Activated T-cell treated with anti-CD3 and anti-CD28 coated beads, Interleukin-2, amount 50 U/mL, for 4 hours (primary cell): ENCODE measurements around the gene TRDN. TPM values are rescaled to one million over a fixed set of nuclear protein-coding genes. Genes with fewer than 3 reads are reported as not detected.

Experiments
- ATAC-seq, 2 donors: fragments of 200-7000 bp; cut with Tn5 transposase; one replicate each; pipeline ENCODE4 v1.10.0; 2021
- DNase-seq: peaks from one replicate; pipeline ENCODE4 v3.0.0-alpha.2; 2020
- H3K27me3 Mint-ChIP-seq: one replicate; pipeline ENCODE4 v1.8.0; 2021; ENCODE audit warnings: low read depth, mixed read lengths
- H3K36me3 Mint-ChIP-seq: one replicate; pipeline ENCODE4 v1.8.0; 2022; ENCODE audit warnings: mixed read lengths; ENCODE audit not compliant: insufficient read depth
- H3K4me1 Mint-ChIP-seq: one replicate; pipeline ENCODE4 v1.8.0; 2021; ENCODE audit warnings: low read depth, mixed read lengths
- H3K4me3 Mint-ChIP-seq: one replicate; pipeline ENCODE4 v1.8.0; 2021; ENCODE audit warnings: mild to moderate bottlenecking, moderate library complexity, mixed read lengths
- H3K9me3 Mint-ChIP-seq: one replicate; pipeline ENCODE4 v1.8.0; 2021; ENCODE audit warnings: mixed read lengths
- total RNA-seq, 3 donors: library from RNA; stranded (reverse); gene quantifications; one replicate each; pipeline ENCODE4 v1.2.1, GENCODE V29; 2021

The TRDN gene
- total RNA-seq, 3 donors from 2014 or later: not detected

- DNase-seq: no peak
- H3K27me3 Mint-ChIP-seq: no peaks in the 10 kb centered on the region
- no peak for ATAC-seq
- no peak overlapping the region for H3K4me3 Mint-ChIP-seq
- no peaks in the 10 kb centered on the region for H3K36me3 Mint-ChIP-seq
- H3K4me1 Mint-ChIP-seq: no peaks in the 10 kb centered on the region
- H3K9me3 Mint-ChIP-seq: peaks cover 8% of the 10 kb centered on the region
Measured at GRCh38 chr6:123641497-123641896, 4.7 kb upstream of the TRDN start.

DNA sequence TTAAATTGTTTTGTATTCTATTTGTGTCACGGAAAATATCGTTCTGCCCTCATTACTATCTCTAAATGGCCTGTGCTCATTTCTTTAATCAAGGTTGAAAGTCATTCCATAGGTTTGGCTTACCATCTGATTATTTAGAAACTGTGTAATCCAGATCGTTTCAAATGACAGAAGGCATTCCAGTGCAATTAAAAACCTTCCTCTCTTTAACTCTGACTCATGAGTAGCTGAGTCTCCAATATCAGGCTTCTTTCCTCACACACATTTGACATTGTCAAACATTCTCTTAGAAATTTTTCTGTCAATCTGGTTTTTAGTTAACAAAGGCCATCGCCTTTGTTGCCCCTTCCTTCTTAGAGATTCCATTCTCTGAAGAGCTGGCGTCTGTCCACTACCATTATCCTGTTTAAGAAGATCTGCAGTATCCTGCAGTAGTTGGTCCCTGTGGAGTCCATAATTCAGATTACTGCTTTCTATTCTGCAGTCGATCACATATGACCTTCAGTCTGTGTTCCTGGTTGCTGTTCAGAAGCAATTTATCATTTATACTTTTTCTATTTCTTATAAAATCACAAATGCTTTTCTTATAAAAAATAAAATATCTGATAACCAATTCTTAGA lies 3.9 kb upstream of the TRDN start:
- no peaks in the 10 kb centered on the region for H3K36me3 Mint-ChIP-seq
- H3K27me3 Mint-ChIP-seq: no peaks in the 10 kb centered on the region
- no peak for ATAC-seq
- H3K9me3 Mint-ChIP-seq: peaks cover 7% of the 10 kb centered on the region
- DNase-seq: no peak
- no peaks in the 10 kb centered on the region for H3K4me1 Mint-ChIP-seq
- H3K4me3 Mint-ChIP-seq: no peak overlapping the region

GRCh38 chr6:123638865-123639264 lies 2.1 kb upstream of the TRDN start:
- DNase-seq (no peak), ATAC-seq (no peak)
- Mint-ChIP-seq H3K9me3 (peaks cover 4% of the 10 kb centered on the region), H3K36me3 (no peaks in the 10 kb centered on the region), H3K27me3 (no peaks in the 10 kb centered on the region), H3K4me1 (no peaks in the 10 kb centered on the region), H3K4me3 (no peak overlapping the region)

- Mint-ChIP-seq H3K4me1 (no peaks in the 10 kb centered on the region), H3K4me3 (no peak overlapping the region), H3K36me3 (no peaks in the 10 kb centered on the region), H3K9me3 (no peaks in the 10 kb centered on the region), H3K27me3 (no peaks in the 10 kb centered on the region)
- DNase-seq (no peak), ATAC-seq (no peak)
Measured at GRCh38 chr6:123636282-123636681, 468 bp downstream of the TRDN start.

- Mint-ChIP-seq H3K27me3 (no peaks in the 10 kb centered on the region), H3K4me1 (no peaks in the 10 kb centered on the region), H3K9me3 (no peaks in the 10 kb centered on the region), H3K36me3 (no peaks in the 10 kb centered on the region), H3K4me3 (no peak overlapping the region)
- ATAC-seq: no peak
- no peak for DNase-seq
Measured at GRCh38 chr6:123635567-123635966, 1.2 kb downstream of the TRDN start.

GRCh38 chr6:123635144-123635543 lies 1.6 kb downstream of the TRDN start:
- Mint-ChIP-seq H3K27me3 (no peaks in the 10 kb centered on the region), H3K4me3 (no peak overlapping the region), H3K4me1 (no peaks in the 10 kb centered on the region), H3K9me3 (no peaks in the 10 kb centered on the region), H3K36me3 (no peaks in the 10 kb centered on the region)
- no peak for DNase-seq
- no peak for ATAC-seq

GRCh38 chr6:123632641-123633040 lies 4.1 kb downstream of the TRDN start:
- ATAC-seq: no peak
- DNase-seq: no peak
- Mint-ChIP-seq H3K36me3 (no peaks in the 10 kb centered on the region), H3K4me1 (no peaks in the 10 kb centered on the region), H3K27me3 (no peaks in the 10 kb centered on the region), H3K4me3 (no peak overlapping the region), H3K9me3 (no peaks in the 10 kb centered on the region)

DNA sequence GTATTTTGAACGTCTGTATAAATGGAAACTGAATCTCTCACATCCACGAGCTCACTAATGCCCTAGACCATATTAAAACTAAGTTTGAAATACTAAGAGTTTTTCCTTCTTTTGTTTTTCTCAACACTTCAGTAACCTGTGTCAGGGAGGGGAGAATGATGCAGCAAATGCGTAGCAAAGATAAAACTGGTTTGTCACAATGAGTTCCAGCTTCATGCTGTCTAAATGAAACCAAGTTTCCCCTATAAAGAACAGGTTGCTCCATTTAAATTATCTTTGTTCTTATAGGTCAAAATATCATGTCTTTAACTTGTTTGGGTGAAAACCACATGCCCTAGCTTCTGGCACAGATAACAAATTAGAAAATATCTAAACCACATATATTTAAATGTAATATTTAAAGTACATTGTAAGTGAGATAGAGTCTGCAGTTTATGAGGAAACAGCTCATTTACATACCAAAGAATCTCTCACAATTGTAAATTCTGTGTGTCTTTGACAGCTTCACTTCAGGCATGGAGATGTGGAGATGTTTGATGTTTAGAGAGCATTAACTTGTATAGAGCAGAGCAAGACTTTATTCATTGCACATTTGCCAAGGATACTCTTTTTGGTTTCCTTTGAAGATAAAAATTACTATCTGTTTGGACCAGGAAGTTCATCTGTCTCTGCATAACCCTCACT lies 7.3 kb downstream of the TRDN start:
- H3K4me1 Mint-ChIP-seq: no peaks in the 10 kb centered on the region
- H3K4me3 Mint-ChIP-seq: no peak overlapping the region
- no peaks in the 10 kb centered on the region for H3K27me3 Mint-ChIP-seq
- DNase-seq (no peak), ATAC-seq (no peak)
- H3K36me3 Mint-ChIP-seq: no peaks in the 10 kb centered on the region
- H3K9me3 Mint-ChIP-seq: peaks cover 3% of the 10 kb centered on the region

- DNase-seq (no peak), ATAC-seq (no peak)
- Mint-ChIP-seq H3K9me3 (peaks cover 6% of the 10 kb centered on the region), H3K27me3 (no peaks in the 10 kb centered on the region), H3K36me3 (no peaks in the 10 kb centered on the region), H3K4me1 (no peaks in the 10 kb centered on the region), H3K4me3 (no peak overlapping the region)
Measured at GRCh38 chr6:123625696-123626095, 11.1 kb downstream of the TRDN start.

DNA sequence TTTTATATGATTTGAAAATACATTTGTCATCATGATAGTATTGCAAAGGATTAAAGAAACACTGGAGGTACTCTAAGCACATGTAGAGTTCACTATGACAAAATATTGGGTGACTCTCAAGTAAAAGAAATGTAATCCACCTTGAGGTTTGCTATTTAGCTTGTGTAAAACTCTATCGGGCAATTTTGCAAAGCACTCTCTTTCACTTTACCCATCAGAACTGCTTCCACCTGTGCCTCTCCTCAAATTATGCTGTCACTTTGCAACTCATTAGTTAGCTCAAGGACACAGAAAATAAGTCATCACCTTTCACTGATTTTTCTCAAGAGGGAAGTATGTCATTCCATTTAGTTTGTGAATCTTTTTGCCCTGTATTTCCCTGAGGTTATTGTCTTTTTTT lies 14.0 kb downstream of the TRDN start:
- no peaks in the 10 kb centered on the region for H3K4me1 Mint-ChIP-seq
- H3K4me3 Mint-ChIP-seq: no peak overlapping the region
- no peak for DNase-seq
- no peaks in the 10 kb centered on the region for H3K36me3 Mint-ChIP-seq
- no peak for ATAC-seq
- peaks cover 6% of the 10 kb centered on the region for H3K9me3 Mint-ChIP-seq
- no peaks in the 10 kb centered on the region for H3K27me3 Mint-ChIP-seq

- no peaks in the 10 kb centered on the region for H3K4me1 Mint-ChIP-seq
- ATAC-seq: no peak
- peaks cover 3% of the 10 kb centered on the region for H3K9me3 Mint-ChIP-seq
- no peak for DNase-seq
- no peak overlapping the region for H3K4me3 Mint-ChIP-seq
- H3K27me3 Mint-ChIP-seq: no peaks in the 10 kb centered on the region
- H3K36me3 Mint-ChIP-seq: no peaks in the 10 kb centered on the region
Measured at GRCh38 chr6:123619156-123619555, 17.6 kb downstream of the TRDN start.

DNA sequence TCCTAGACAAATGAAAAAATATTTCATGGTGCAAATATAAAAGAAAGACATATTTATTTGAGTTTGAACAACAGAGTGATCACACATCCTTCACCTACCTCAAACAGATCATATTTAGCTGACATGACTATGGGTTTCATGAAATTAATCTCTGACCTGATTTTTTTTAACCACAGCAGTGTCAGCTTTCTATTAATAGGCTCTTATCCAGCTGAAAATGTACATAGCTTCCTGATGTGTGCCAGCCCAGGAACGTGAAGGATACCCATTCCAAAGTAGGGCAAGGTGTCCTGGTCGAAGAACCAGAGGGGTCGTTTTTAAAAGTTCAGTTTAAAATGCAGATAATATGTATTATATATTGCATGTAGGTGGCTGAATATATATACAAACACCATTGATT lies 19.8 kb downstream of the TRDN start:
- ATAC-seq (no peak), DNase-seq (no peak)
- no peaks in the 10 kb centered on the region for H3K36me3 Mint-ChIP-seq
- peaks cover 3% of the 10 kb centered on the region for H3K9me3 Mint-ChIP-seq
- H3K4me3 Mint-ChIP-seq: no peak overlapping the region
- H3K27me3 Mint-ChIP-seq: no peaks in the 10 kb centered on the region
- H3K4me1 Mint-ChIP-seq: no peaks in the 10 kb centered on the region

- H3K9me3 Mint-ChIP-seq: no peaks in the 10 kb centered on the region
- no peaks in the 10 kb centered on the region for H3K4me1 Mint-ChIP-seq
- H3K36me3 Mint-ChIP-seq: no peaks in the 10 kb centered on the region
Measured at GRCh38 chr6:123616016-123616415, 20.7 kb downstream of the TRDN start.

DNA sequence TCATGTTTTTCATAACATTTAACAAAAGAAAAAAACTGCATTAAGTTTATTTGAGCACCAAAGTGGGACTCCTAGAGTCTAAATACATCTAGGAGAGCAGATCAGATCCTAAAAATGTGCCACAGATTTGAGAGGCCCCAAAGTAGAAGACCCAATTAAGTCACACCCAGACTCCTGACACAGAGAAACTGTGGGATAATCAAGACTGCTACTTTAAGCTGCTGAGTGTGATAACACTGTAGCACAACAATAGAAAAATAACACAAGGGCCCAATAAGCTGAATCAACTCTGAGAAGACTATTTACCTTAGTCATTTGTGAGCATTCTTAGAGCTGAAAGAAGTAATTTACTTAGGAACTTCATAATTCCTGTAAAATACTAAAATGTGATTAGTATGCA lies 26.0 kb downstream of the TRDN start:
- no peaks in the 10 kb centered on the region for H3K9me3 Mint-ChIP-seq
- H3K36me3 Mint-ChIP-seq: no peaks in the 10 kb centered on the region
- DNase-seq (no peak), ATAC-seq (no peak)
- no peaks in the 10 kb centered on the region for H3K4me1 Mint-ChIP-seq
- H3K27me3 Mint-ChIP-seq: no peaks in the 10 kb centered on the region
- H3K4me3 Mint-ChIP-seq: no peak overlapping the region

More at GRCh38 chr6:123616016-123616415, 20.7 kb downstream of the TRDN start:
- Mint-ChIP-seq H3K27me3 (no peaks in the 10 kb centered on the region), H3K4me3 (no peak overlapping the region)
- DNase-seq: no peak
- no peak for ATAC-seq

DNA sequence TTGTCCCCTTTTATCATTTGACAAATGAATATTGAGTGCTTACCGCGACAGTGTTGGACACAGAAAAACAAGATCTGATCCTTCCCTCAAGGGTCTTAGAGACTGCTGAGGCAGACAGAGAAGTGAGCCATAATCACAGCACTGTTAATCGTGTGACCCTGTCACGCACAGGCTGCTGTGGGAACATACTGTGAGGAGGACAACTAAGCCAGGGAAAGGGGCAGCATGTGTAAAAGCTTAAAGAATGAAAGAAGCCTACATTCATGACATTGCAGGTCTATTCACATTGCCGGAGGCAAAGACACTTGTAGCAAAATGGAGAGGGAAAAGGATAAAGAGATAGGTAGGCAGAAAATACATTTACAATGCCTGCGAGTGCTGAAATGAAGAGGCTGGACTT lies 32.7 kb downstream of the TRDN start:
- ATAC-seq: no peak
- H3K36me3 Mint-ChIP-seq: no peaks in the 10 kb centered on the region
- H3K9me3 Mint-ChIP-seq: no peaks in the 10 kb centered on the region
- no peaks in the 10 kb centered on the region for H3K27me3 Mint-ChIP-seq
- H3K4me1 Mint-ChIP-seq: no peaks in the 10 kb centered on the region
- DNase-seq: no peak
- no peak overlapping the region for H3K4me3 Mint-ChIP-seq
